ENCODE measurements around the gene STPG2. TPM values are rescaled to one million over a fixed set of nuclear protein-coding genes. Genes with fewer than 3 reads are reported as not detected.

The STPG2 gene
- total RNA-seq, 6 experiments from 2014 or later: not detected

- Mint-ChIP-seq H3K27ac (no peak overlapping the region), H3K4me3 (no peak overlapping the region), H3K4me1 (ENCODE audit: low read depth) (no peaks in the 10 kb centered on the region), H3K36me3 (ENCODE audit: low read depth) (no peaks in the 10 kb centered on the region), H3K9me3 (no peaks in the 10 kb centered on the region), H3K27me3 (ENCODE audit: insufficient read depth) (peaks cover 12% of the 10 kb centered on the region)
- TF ChIP-seq CTCF (IDR thresholded peaks at IDR 0.05): no peak
- DNase-seq: no peak
Measured at GRCh38 chr4:98170035-98170434, 26.8 kb upstream of the STPG2 start.

GRCh38 chr4:98166731-98167041, 23.4 kb upstream of the STPG2 start:
- DNase-seq: no peak
- no peak for TF ChIP-seq CTCF (IDR thresholded peaks at IDR 0.05)
- Mint-ChIP-seq H3K27me3 (ENCODE audit: insufficient read depth) (peaks cover 9% of the 10 kb centered on the region), H3K36me3 (ENCODE audit: low read depth) (no peaks in the 10 kb centered on the region), H3K27ac (no peak overlapping the region), H3K9me3 (no peaks in the 10 kb centered on the region), H3K4me1 (ENCODE audit: low read depth) (no peaks in the 10 kb centered on the region), H3K4me3 (no peak overlapping the region)

GRCh38 chr4:98166025-98166730, 22.9 kb upstream of the STPG2 start:
- Mint-ChIP-seq H3K4me3 (no peak overlapping the region), H3K9me3 (no peaks in the 10 kb centered on the region), H3K27ac (no peak overlapping the region), H3K36me3 (ENCODE audit: low read depth) (no peaks in the 10 kb centered on the region), H3K27me3 (ENCODE audit: insufficient read depth) (peaks cover 8% of the 10 kb centered on the region; the same call in 1 of the 2 replicates), H3K4me1 (ENCODE audit: low read depth) (no peaks in the 10 kb centered on the region)
- no peak for TF ChIP-seq CTCF (IDR thresholded peaks at IDR 0.05)
- peak; percentile 2 for DNase-seq

- no peaks in the 10 kb centered on the region for H3K9me3 Mint-ChIP-seq
- H3K4me1 Mint-ChIP-seq (ENCODE audit: low read depth): no peaks in the 10 kb centered on the region
Measured at GRCh38 chr4:98162696-98163095, 19.4 kb upstream of the STPG2 start.

GRCh38 chr4:98151145-98151924, 8.1 kb upstream of the STPG2 start:
- 0 out of 2 replicates have a peak, but pooled peaks cover 1% of the 10 kb centered on the region for H3K27me3 Mint-ChIP-seq (ENCODE audit: insufficient read depth)
- peaks cover 12% of the 10 kb centered on the region for H3K4me1 Mint-ChIP-seq (ENCODE audit: low read depth)
- no peak overlapping the region for H3K27ac Mint-ChIP-seq
- H3K36me3 Mint-ChIP-seq (ENCODE audit: low read depth): no peaks in the 10 kb centered on the region
- TF ChIP-seq CTCF (IDR thresholded peaks at IDR 0.05): no peak
- H3K9me3 Mint-ChIP-seq: no peaks in the 10 kb centered on the region
- no peak for DNase-seq
- no peak overlapping the region for H3K4me3 Mint-ChIP-seq

More at GRCh38 chr4:98162696-98163095, 19.4 kb upstream of the STPG2 start:
- no peak for TF ChIP-seq CTCF (IDR thresholded peaks at IDR 0.05)
- DNase-seq: no peak
- Mint-ChIP-seq H3K27me3 (ENCODE audit: insufficient read depth) (peaks cover 15% of the 10 kb centered on the region; the same call in 1 of the 2 replicates), H3K4me3 (no peak overlapping the region), H3K27ac (no peak overlapping the region), H3K36me3 (ENCODE audit: low read depth) (no peaks in the 10 kb centered on the region)

All from HFFc6 (cell line).